Stimulated activated CD4-positive, alpha-beta T cell treated with anti-CD3 and anti-CD28 coated beads, TNF-alpha, amount 100 ng/mL, for 48 hours (primary cell): Measurements from ENCODE around the gene VSIG4.
A peak's percentile ranks its signal among the peaks of the same experiment; 100 is the strongest.
"Not testable (repeated sequence)": the region's sequence is repeated elsewhere in the genome, so short reads cannot be mapped to it uniquely, and the experiment has no call there.

Source experiments
- DNase-seq, 3 donors: peaks; one replicate each; pipeline ENCODE4 v3.0.0-alpha.2; 2020; ENCODE audit warnings: low read depth in 3 of 3

VSIG4 gene

GRCh38 chrX:66039944-66040343 lies at the start of gene VSIG4:
Gene VSIG4 (minus strand): TSS chrX:66040080. CDS start chrX:66039998, 82 bp downstream.
- DNase-seq: no peak

- DNase-seq: no peak
These were observed 36.9 kb upstream of the VSIG4 start for GRCh38 chrX:66076801-66077200.

DNA sequence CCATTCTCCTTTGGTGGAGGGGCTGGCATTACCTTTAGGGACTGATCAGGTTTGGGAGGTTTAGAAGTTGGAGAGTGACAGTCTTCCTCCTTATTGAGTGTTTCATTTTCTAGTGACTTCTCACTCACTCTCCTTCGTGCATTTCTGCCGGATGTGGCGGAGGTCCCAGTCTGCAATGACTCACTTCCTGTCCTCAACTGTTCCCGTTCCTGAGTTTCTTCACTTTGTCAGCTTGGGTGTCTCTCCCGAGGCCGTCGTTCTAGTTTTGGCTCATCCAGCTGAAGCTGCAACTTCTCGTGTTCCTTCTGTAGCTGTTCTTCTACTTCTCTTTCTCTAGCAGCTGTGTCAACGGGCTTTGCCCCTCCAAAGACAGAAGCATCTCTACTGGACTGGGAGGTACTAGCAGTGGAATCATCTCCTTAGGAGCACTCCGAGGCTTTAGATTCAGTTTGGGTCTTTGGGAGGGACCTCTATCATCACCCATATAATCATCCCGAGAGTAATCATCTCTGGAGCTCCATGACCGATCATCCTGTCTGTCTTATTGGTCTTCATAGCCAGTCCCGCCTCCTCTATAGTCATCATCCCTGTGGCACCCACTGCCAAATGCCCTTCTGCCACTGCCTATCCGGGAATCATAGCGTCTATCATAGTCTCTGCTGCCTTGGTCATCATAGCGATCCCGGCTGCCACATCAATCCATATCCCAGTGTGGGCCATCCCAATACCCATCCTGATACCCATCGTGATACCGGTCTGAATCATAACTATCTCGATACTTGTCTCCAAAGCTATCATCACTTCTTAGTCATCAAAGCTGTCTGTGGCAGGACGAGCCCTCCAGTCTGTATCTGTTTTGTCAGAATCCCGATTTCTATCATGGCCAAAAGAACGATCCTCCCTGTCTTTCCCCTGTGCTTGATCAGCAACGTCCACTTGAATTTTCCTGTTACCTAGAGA lies 35.3 kb upstream of the VSIG4 start:
- DNase-seq: peak in 2 of 3 donors; percentile 6 to 16

DNA sequence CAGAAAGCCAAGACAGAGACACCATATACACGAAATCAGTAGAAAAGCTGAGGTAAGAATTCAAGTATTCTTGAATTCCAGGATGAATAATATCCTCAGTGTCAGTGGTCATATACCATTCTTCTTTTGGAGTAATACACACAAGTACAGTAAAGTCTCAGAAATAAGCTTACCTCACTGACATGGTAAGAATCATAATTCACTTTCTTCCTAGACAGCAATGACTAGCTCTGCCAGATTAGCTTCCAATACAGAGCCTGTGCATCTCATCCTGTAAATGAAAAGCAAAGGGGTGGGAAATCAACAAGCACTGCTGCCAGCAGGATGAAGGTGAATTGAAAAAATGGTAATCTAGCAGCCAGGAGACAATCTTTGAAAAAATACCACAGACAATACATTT lies 31.2 kb upstream of the VSIG4 start:
- no peak for DNase-seq

- DNase-seq: no peak
These were observed 24.4 kb upstream of the VSIG4 start for GRCh38 chrX:66064261-66064660.

GRCh38 chrX:66057019-66057418 lies 17.1 kb upstream of the VSIG4 start:
- DNase-seq: not testable (repeated sequence)

GRCh38 chrX:66054978-66055377 lies 15.1 kb upstream of the VSIG4 start:
- DNase-seq: no peak

DNA sequence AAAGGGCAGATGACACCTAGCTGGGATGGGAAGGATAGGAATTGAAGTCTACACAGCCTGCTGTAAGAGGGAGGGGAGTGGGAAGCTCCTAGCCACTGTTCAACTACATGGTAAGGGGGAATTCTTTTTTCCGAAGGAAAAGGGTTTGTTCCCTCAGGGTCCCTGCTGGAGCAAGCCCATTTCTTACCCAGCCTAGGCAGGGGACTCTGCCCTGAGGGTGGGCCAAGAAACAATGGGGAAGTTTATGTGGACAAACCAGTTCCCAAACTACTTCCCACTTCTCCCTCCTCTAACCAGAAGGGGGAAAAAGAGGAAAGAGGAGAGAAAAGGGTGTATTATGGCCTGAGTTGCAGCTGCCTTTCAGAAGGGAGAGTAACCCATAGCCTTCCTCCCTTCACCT lies 13.5 kb upstream of the VSIG4 start:
- DNase-seq: no peak

DNA sequence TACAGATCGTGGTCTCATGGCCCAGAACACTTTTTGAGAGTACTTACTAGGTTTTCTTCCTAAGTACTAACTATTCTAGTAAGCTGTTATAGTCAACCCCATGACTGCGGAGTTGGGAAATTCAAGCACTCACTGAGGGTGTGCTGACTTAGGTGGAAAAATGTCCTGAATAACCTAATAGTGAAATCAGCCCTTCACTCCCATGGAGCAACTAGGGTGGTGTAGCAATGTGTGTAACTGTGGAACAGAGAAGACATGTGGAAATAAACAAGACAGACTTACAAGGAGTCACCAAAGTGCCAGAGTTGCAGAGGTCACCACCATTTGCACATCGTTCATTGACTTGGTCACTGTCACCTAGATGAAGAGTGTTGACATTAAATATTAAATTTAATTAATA lies 12.1 kb upstream of the VSIG4 start:
- DNase-seq: no peak

- DNase-seq: no peak
These were observed 10.3 kb upstream of the VSIG4 start for GRCh38 chrX:66050140-66050569.

DNA sequence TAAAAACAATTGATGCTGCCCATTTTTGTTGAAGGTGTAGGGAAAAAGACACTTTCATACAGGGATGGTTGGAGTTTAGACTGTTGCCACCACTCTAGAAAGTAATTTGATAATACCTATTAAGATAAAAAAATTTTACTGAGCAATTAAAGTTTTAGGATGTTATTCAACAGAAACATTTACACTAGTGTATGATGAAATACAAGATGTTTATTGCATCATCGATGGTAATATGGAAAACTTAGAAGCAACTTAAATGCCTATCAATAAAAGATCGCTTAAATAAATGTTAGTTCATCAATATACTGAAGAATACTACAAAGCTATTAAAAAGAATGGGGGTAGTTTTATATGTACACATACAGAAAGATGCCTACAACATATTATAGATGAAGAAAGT lies 9.2 kb upstream of the VSIG4 start:
- DNase-seq: no peak

DNA sequence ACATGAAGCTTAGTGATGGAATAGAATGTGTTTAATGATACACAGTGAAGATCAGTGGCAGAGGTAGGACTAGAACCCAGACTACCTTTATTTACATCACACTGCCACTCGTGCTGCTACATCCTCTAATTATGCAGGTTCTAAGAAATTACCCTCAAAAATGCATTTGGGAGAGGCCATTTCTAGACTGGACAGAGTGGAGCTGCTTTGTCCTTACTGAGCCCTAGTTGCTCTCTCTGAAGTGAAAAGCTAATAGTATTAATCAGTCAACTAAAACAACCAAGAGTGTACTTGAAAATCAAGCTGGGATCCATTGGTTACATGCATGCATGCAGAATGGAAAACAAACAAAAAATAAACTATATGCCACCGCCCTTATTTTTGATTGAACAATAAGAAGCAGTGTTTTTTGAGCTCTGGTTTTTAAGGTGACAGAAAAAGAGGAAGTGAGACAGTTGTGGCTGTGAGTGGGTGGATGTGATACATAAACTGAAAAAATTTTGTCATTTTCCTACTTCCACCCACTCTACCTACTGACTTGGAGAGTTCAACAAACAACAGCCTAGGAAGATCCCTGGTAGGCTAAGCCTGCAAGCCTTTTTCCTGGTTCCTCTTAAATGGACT lies 6.8 kb upstream of the VSIG4 start:
- peak in 2 of 3 donors; percentile 2 to 41 for DNase-seq

DNA sequence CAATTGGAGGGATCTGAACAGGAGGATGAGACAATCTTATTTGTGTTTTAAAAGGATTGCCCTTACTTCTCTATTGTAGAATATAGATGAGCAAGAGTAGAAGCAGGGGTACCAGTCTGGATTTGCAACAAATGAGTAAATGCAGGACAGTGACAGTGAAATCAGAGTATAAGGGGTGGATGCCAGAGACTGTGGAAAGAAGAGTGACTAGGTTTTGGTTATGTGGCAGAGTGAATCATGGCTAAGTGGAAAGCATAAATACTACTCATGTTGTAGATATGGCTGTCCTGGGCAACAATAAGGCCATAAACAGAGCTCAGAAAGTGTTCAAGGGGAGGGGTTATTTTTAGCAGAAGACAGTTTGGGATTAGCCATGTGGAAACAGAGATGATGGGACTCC lies 6.0 kb upstream of the VSIG4 start:
- DNase-seq: no peak

GRCh38 chrX:66043584-66043983 lies 3.7 kb upstream of the VSIG4 start:
- no peak for DNase-seq

- DNase-seq: no peak
These were observed 2.6 kb upstream of the VSIG4 start for GRCh38 chrX:66042307-66043077.

DNA sequence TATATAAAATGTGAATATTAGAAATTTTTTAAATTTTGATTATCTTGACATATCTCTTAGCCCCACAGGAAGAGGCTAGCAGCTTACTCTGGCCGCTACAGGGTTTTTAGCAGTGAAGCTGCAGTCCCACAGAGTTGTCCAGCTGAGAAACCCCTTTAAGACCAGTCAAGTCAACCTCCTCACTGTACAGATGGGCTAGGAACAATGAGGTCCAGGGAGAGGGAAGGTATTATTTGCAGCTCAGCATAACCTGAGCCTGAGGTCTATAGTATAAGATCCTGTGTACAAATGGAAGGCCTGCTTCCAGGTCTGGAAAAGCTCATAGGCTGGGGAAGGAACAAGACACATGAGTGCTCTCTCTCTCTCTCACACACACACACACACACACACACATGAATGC lies 1.8 kb downstream of the VSIG4 start:
- no peak for DNase-seq

DNA sequence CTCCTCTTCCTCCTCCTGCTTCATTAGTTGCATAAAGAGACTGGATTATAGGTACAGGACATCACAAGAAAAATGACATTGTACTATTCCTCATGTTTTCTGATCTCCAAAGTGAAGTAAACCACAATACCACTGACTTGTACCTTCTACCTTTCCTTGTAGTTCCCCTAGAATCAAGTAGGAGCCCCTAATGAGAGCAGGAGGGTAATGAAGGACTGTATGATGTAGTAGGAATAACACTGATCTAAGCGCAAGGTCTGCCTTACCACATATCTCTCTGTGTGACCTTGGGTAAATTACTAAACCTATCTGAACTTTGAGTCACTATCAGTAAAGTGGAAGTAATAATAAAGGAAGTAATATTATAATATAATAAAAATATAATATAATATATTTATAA lies 3.6 kb downstream of the VSIG4 start:
- DNase-seq: no peak

DNA sequence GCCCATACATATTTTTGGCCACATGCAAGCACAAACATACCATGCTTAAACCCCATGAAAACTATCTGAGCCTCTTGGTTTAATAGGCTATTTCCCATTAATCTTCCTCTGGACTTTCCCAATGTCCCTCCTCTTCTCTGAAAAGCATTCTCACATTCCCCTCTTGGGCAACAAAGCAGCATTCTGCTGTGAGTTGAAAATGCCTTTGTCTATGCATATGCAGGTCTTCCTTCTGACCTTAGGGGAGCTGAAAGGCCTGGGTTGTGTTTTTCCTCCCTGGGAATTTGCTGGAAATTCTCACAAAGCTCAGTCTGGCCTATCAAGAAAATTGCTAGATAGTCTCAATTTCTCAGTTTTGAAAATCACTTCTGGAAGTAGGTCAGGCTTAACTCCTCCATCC lies 4.2 kb downstream of the VSIG4 start:
- DNase-seq: no peak

DNA sequence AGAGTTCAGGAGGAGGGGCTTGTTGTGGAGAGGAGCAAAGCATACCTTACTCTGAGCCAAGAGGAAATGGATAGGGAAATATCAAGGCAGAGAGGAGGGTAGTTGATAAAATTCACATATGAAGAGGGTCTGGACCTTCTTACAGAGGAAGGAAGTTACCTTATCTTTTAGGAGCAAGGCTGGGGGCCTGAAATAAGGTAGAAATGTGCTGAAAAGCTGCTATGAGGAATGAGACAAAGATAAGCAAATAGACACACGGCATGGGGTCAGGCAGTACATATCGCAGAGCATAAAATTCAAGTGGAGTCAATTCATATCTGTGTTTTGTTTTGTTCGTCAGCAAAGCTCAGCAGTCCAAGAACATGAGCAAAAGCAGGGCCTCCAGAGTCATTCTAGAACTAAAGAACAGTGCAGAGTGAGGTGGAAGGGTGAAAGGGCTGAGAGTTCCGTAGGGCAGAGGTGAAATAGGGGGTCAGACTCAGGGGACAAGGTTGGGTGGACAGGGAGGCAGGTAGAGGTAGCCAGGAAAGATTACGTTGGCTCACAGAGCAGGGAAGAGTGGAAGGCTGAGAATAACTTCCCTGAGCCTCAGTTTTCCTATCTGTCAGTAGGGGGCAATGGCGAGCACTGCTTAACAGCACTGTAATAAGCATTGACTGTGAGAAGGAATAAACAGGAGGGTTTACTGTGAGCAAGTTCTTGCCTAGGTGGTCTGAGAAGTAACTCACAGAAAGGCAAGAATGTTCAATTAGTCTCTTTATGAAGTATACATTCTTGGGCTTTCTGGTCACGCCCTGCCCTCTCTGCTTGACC lies 9.2 kb downstream of the VSIG4 start:
- no peak for DNase-seq

GRCh38 chrX:66028936-66029335 lies 10.9 kb downstream of the VSIG4 start:
- no peak for DNase-seq

DNA sequence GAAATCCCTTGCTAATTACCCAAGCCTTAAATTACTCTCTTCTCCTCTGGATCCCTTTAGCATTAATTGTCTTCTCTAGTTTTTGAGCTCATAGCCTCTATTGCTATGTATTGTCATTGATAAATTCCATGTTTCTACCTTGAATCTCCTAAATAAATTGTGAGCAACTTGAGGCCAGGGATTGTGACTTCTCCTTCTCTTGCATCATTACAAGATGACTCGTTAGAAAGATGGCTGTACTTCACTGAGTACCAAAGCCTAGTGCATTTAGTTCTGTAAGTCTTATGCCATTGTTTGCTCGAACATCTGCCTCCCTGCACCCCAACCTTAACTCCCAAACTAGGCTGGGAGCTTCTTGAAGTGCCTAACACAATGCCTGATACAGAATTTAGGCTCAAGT lies 15.3 kb downstream of the VSIG4 start:
- no peak for DNase-seq

DNA sequence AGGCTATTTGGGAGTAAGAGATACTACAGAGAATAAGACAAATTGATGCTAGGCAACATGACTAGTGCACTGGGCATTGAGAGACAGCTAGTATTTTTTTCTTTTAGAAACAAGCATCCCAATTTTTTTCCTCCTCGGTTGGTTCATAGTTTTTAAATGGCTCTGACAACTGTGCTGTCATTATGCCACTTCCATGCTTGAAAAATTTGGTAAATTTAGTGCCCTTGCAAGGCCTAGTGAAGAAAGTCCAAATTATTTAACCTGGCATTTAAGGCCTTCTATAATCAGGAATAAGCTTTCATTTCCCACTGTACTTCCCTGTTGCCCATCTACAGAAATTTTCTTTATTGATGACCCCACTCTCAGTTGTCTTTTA lies 15.8 kb downstream of the VSIG4 start:
- no peak for DNase-seq
